Neural progenitor cell (in vitro differentiated cells): ENCODE results near the gene MBNL2. TPM values are rescaled to one million over a fixed set of nuclear protein-coding genes. Genes with fewer than 3 reads are reported as not detected.

Source experiments
- DNase-seq: peaks from one replicate; pipeline ENCODE4 v3.0.0-alpha.2; 2016; ENCODE audit warnings: low spot score
- H2AFZ ChIP-seq: fragments of 200-600 bp; sonication (generic); replicated peaks from 2 replicates; pipeline ENCODE4 v1.6.1; 2016; ENCODE audit warnings: antibody characterized with exemption
- H3F3A ChIP-seq: fragments of 200-600 bp; sonication (generic); 2 replicates; pipeline ENCODE4 v1.6.1; 2016; ENCODE audit warnings: antibody characterized with exemption, low read depth
- H3K27ac ChIP-seq: fragments of 200-600 bp; sonication (generic); 2 replicates; pipeline ENCODE4 v1.5.1; 2016; ENCODE audit warnings: mild to moderate bottlenecking
- H3K27me3 ChIP-seq: fragments of 200-600 bp; sonication (generic); 2 replicates; pipeline ENCODE4 v1.6.1; 2016; ENCODE audit warnings: mild to moderate bottlenecking, moderate library complexity
- H3K36me3 ChIP-seq: fragments of 200-600 bp; sonication (generic); 2 replicates; pipeline ENCODE4 v1.5.1; 2016
- H3K4me1 ChIP-seq: fragments of 200-600 bp; sonication (generic); 2 replicates; pipeline ENCODE4 v1.6.1; 2016; ENCODE audit warnings: mixed run types
- H3K4me2 ChIP-seq: fragments of 200-600 bp; sonication (generic); 2 replicates; pipeline ENCODE4 v1.6.1; 2016
- H3K4me3 ChIP-seq: fragments of 200-600 bp; sonication (generic); 2 replicates; pipeline ENCODE4 v1.5.1; 2016
- H3K79me2 ChIP-seq: fragments of 200-600 bp; sonication (generic); 2 replicates; pipeline ENCODE4 v1.6.1; 2016; ENCODE audit warnings: low read depth
- H3K9ac ChIP-seq: fragments of 200-600 bp; sonication (generic); 2 replicates; pipeline ENCODE4 v1.6.1; 2016
- H3K9me3 ChIP-seq: fragments of 200-600 bp; sonication (generic); 2 replicates; pipeline ENCODE4 v1.5.1; 2016; ENCODE audit warnings: low read depth
- H4K20me1 ChIP-seq: fragments of 200-600 bp; sonication (generic); 2 replicates; pipeline ENCODE4 v1.6.1; 2016; ENCODE audit warnings: low read depth
- H3K27ac Mint-ChIP-seq: 3 replicates; pipeline ENCODE4 v1.8.0; 2021; ENCODE audit warnings: mixed read lengths
- H3K27me3 Mint-ChIP-seq: 2 replicates; pipeline ENCODE4 v1.8.0; 2022; ENCODE audit warnings: low read depth, mild to moderate bottlenecking, inconsistent platforms, moderate library complexity, mixed read lengths; ENCODE audit not compliant: insufficient read depth
- H3K36me3 Mint-ChIP-seq: 3 replicates; pipeline ENCODE4 v1.8.0; 2021; ENCODE audit warnings: mixed read lengths
- H3K4me1 Mint-ChIP-seq: 3 replicates; pipeline ENCODE4 v1.8.0; 2021; ENCODE audit warnings: mixed read lengths
- H3K4me3 Mint-ChIP-seq: 3 replicates; pipeline ENCODE4 v1.8.0; 2021; ENCODE audit warnings: mild to moderate bottlenecking, moderate library complexity, mixed read lengths
- H3K9me3 Mint-ChIP-seq: 3 replicates; pipeline ENCODE4 v1.8.0; 2020; ENCODE audit warnings: mixed read lengths
- CTCF ChIP-seq: fragments of 200-600 bp; sonication (generic); IDR thresholded peaks from 2 replicates; pipeline ENCODE4 v1.5.1; 2017; ENCODE audit warnings: antibody characterized with exemption, mild to moderate bottlenecking
- EZH2 ChIP-seq: fragments of 200-600 bp; sonication (generic); IDR thresholded peaks from 2 replicates; pipeline ENCODE4 v1.6.1; 2017; ENCODE audit warnings: antibody characterized with exemption, mild to moderate bottlenecking, moderate library complexity
- EZH2phosphoT487 ChIP-seq: fragments of 200-600 bp; sonication (generic); IDR thresholded peaks from 2 replicates; pipeline ENCODE4 v1.6.1; 2017; ENCODE audit warnings: antibody characterized with exemption
- total RNA-seq: library from RNA; depleted of rRNA; stranded (reverse); fragments of >200 nt; gene quantifications from 2 replicates; pipeline ENCODE4 v1.2.3, GENCODE V29; 2015; ENCODE audit warnings: low replicate concordance

The MBNL2 gene
- total RNA-seq, 1 donor from 2014 or later, result 19.6 TPM

GRCh38 chr13:97289514-97290298 lies 67.6 kb downstream of the MBNL2 start:
- Mint-ChIP-seq H3K27me3 (peaks cover 3% of the 10 kb centered on the region), H3K27ac (no peak overlapping the region), H3K36me3 (peaks cover 7% of the 10 kb centered on the region), H3K9me3 (peaks cover 5% of the 10 kb centered on the region), H3K4me3 (no peak overlapping the region), H3K4me1 (no peaks in the 10 kb centered on the region)
- Histone ChIP-seq H3K4me2 (no peak overlapping the region), H3K79me2 (no peaks in the 10 kb centered on the region), H3K9ac (no peak overlapping the region), H2AFZ (no peak overlapping the region), H3K36me3 (no peaks in the 10 kb centered on the region), H3K9me3 (no peaks in the 10 kb centered on the region), H3K4me3 (no peak overlapping the region), H3F3A (no peaks in the 10 kb centered on the region), H3K27me3 (no peaks in the 10 kb centered on the region), H3K4me1 (no peaks in the 10 kb centered on the region), H4K20me1 (no peaks in the 10 kb centered on the region), H3K27ac (no peak overlapping the region)
- TF ChIP-seq EZH2phosphoT487 (no peak), CTCF (no peak), EZH2 (no peak)
- no peak for DNase-seq

GRCh38 chr13:97295283-97296182 lies 73.4 kb downstream of the MBNL2 start:
- H3K4me1 ChIP-seq, result no peaks in the 10 kb centered on the region
- no peaks in the 10 kb centered on the region for H3F3A ChIP-seq
- no peak overlapping the region for H3K4me2 ChIP-seq
- no peaks in the 10 kb centered on the region for H3K27me3 ChIP-seq
- H3K36me3 ChIP-seq, result no peaks in the 10 kb centered on the region
- H3K9ac ChIP-seq, result no peak overlapping the region
- H3K36me3 Mint-ChIP-seq, result peaks cover 7% of the 10 kb centered on the region
- no peaks in the 10 kb centered on the region for H4K20me1 ChIP-seq
- no peaks in the 10 kb centered on the region for H3K79me2 ChIP-seq
- no peak overlapping the region for H3K27ac ChIP-seq
- no peak overlapping the region for H3K27ac Mint-ChIP-seq
- no peak overlapping the region for H3K4me3 ChIP-seq
- no peak overlapping the region for H2AFZ ChIP-seq
- no peaks in the 10 kb centered on the region for H3K9me3 ChIP-seq
- no peak for DNase-seq
- no peak overlapping the region for H3K4me3 Mint-ChIP-seq
- H3K27me3 Mint-ChIP-seq, result peaks cover 3% of the 10 kb centered on the region
- no peak for TF ChIP-seq EZH2
- no peak for TF ChIP-seq CTCF
- TF ChIP-seq EZH2phosphoT487, result no peak
- H3K4me1 Mint-ChIP-seq, result peaks cover 6% of the 10 kb centered on the region
- peaks cover 5% of the 10 kb centered on the region for H3K9me3 Mint-ChIP-seq

- Histone ChIP-seq H3K9ac (no peak overlapping the region), H3K4me2 (no peak overlapping the region), H3K4me3 (no peak overlapping the region), H3K27ac (no peak overlapping the region), H3K36me3 (no peaks in the 10 kb centered on the region), H3K9me3 (no peaks in the 10 kb centered on the region), H3F3A (no peaks in the 10 kb centered on the region), H3K79me2 (no peaks in the 10 kb centered on the region), H2AFZ (no peak overlapping the region), H3K27me3 (no peaks in the 10 kb centered on the region), H4K20me1 (no peaks in the 10 kb centered on the region), H3K4me1 (no peaks in the 10 kb centered on the region)
- Mint-ChIP-seq H3K27me3 (no peaks in the 10 kb centered on the region), H3K9me3 (peaks cover 2% of the 10 kb centered on the region), H3K27ac (no peak overlapping the region), H3K4me3 (no peak overlapping the region), H3K36me3 (peaks cover 3% of the 10 kb centered on the region), H3K4me1 (peaks cover 6% of the 10 kb centered on the region)
- TF ChIP-seq EZH2phosphoT487 (no peak), CTCF (no peak), EZH2 (no peak)
- no peak for DNase-seq
These were observed 74.6 kb downstream of the MBNL2 start for GRCh38 chr13:97296740-97297139.
